Stomach (tissue), 9 donors: ENCODE data around the gene GORASP2. TPM values are rescaled to one million over a fixed set of nuclear protein-coding genes. Genes with fewer than 3 reads are reported as not detected.

ENCODE experiments used
- DNase-seq, 2 donors: peaks; one replicate each; pipeline versions ENCODE4 v3.0.0 to v3.0.0-alpha.2; 2013 to 2019
- H3K27ac ChIP-seq, 5 donors: fragments of 200-600 bp in 4 of 5; sonication (generic) in 4 of 5; one replicate each; pipeline ENCODE4 v1.5.1; 2013 to 2019; ENCODE audit warnings: mild to moderate bottlenecking in 1 of 5, moderate library complexity in 1 of 5
- H3K27me3 ChIP-seq, 3 donors: fragments of 200-600 bp; sonication (generic); one replicate each; pipeline ENCODE4 v1.5.1; 2017 to 2019; ENCODE audit warnings: mixed run types in 1 of 3
- H3K36me3 ChIP-seq, 4 donors: fragments of 200-600 bp; sonication (generic); 1 replicate in 3 of 4; 2 replicates in 1 of 4; pipeline ENCODE4 v1.5.1; 2016 to 2019
- H3K4me1 ChIP-seq, 4 donors: fragments of 200-600 bp; sonication (generic); one replicate each; pipeline ENCODE4 v1.5.1; 2016 to 2019
- H3K4me3 ChIP-seq, 4 donors: fragments of 200-600 bp; sonication (generic) in 3 of 4; one replicate each; pipeline ENCODE4 v1.5.1; 2016 to 2019; ENCODE audit warnings: mild to moderate bottlenecking in 1 of 4
- H3K9me3 ChIP-seq, 4 donors: fragments of 200-600 bp; sonication (generic); one replicate each; pipeline ENCODE4 v1.5.1; 2016 to 2019
- CTCF ChIP-seq, 7 experiments: fragments of 450-650 bp in 4 of 7; fragments of 200-600 bp in 3 of 7; sonication (generic) in 3 of 7; IDR thresholded peaks; one replicate each; pipeline ENCODE4 v1.5.1; 2016 to 2019; ENCODE audit warnings: antibody characterized with exemption in 7 of 7, control low read depth in 2 of 7, mild to moderate bottlenecking in 1 of 7
- EP300 ChIP-seq: sonication (generic); formaldehyde crosslinking; IDR thresholded peaks from one replicate; pipeline ENCODE4 v1.6.1; 2017; ENCODE audit warnings: antibody characterized with exemption
- POLR2A ChIP-seq, 4 donors: fragments of 450-650 bp; IDR thresholded peaks; one replicate each; pipeline ENCODE4 v1.6.1; 2016; ENCODE audit warnings: antibody characterized with exemption in 4 of 4, control low read depth in 2 of 4, mild to moderate bottlenecking in 1 of 4, moderate library complexity in 1 of 4
- POLR2AphosphoS5 ChIP-seq, 3 donors: sonication (generic); formaldehyde crosslinking; IDR thresholded peaks; one replicate each; pipeline ENCODE4 v1.6.1; 2016; ENCODE audit warnings: antibody characterized with exemption in 3 of 3
- WGBS, 5 donors: extraction: QIAGEN DNeasy Blood & Tissue Kit in 3 of 5; methylation state at CpG; one replicate each; pipeline versions ENCODE4 v1.1.5 to v1.1.7; 2013 to 2018; 5-methylcytosine and 5-hydroxymethylcytosine counted together
- intact Hi-C: fragments of 100-400 bp; cut with DNase I; formaldehyde crosslinking; loops from one replicate; pipeline ENCODE4 v1.15.1; 2023; ENCODE audit warnings: low total_unique reads
- polyA plus RNA-seq, 3 donors: library from polyadenylated mRNA; stranded (reverse); fragments of 200-250 nt; gene quantifications; one replicate each; pipeline ENCODE4 v1.2.3, GENCODE V29; 2013
- total RNA-seq, 5 donors: library from RNA; depleted of rRNA; stranded (reverse); fragments of >200 nt; gene quantifications; one replicate each; pipeline versions ENCODE4 v1.1.0 to v1.2.3, GENCODE V29; 2014 to 2016
- donor health status: healthy with polysubstance abuse.
- donor health status: Bipolar disorder and iron deficiency.
- donor health status: healthy.

GORASP2 gene
- total and polyA plus RNA-seq, 8 donors: 9.9 to 141 (median 33.8) TPM

GRCh38 chr2:170974304-170974993 lies 45.4 kb downstream of the GORASP2 start:
- Histone ChIP-seq H3K27ac (peak overlapping the region in 2 of 5 donors; percentile 85 to 90), H3K9me3 (no peaks in the 10 kb centered on the region), H3K4me1 (peaks cover 15 to 26% (median 19%) of the 10 kb centered on the region in 4 donors), H3K36me3 (no peaks in the 10 kb centered on the region), H3K27me3 (no peaks in the 10 kb centered on the region), H3K4me3 (peak overlapping the region; percentile 61 to 83 (median 74))
- 53 to 74% (median 60%) methylated on average over 11 of the region's 11 CpGs for WGBS, 5 donors
- intact Hi-C loops: loop anchor here (5.0 kb wide), 1 partner anchor 443 kb away; no protein-coding TSS in a partner anchor
- TF ChIP-seq EP300: no peak
- TF ChIP-seq POLR2AphosphoS5 (IDR thresholded peaks at IDR 0.05): no peak
- TF ChIP-seq POLR2A (IDR thresholded peaks at IDR 0.05): no peak
- no peak for TF ChIP-seq CTCF (IDR thresholded peaks at IDR 0.05)
- DNase-seq: peak; percentile 31 to 57

- H3K27me3 ChIP-seq: no peaks in the 10 kb centered on the region
- 79 to 85% (median 81%) methylated on average over 17 of the region's 17 CpGs for WGBS, 5 donors
- no peak for DNase-seq
- intact Hi-C loops: loop anchor here (5.0 kb wide), 1 partner anchor 182 kb away; no protein-coding TSS in a partner anchor
- TF ChIP-seq POLR2AphosphoS5 (IDR thresholded peaks at IDR 0.05): no peak
- no peak for TF ChIP-seq CTCF (IDR thresholded peaks at IDR 0.05)
- TF ChIP-seq POLR2A (IDR thresholded peaks at IDR 0.05): no peak
- no peak for TF ChIP-seq EP300
- peaks cover 15 to 22% (median 18%) of the 10 kb centered on the region in 4 donors for H3K4me1 ChIP-seq
- no peaks in the 10 kb centered on the region for H3K36me3 ChIP-seq
- no peak overlapping the region for H3K27ac ChIP-seq
- H3K9me3 ChIP-seq: no peaks in the 10 kb centered on the region
- no peak overlapping the region for H3K4me3 ChIP-seq
Observed at GRCh38 chr2:170975127-170975942, 46.3 kb downstream of the GORASP2 start.

- Histone ChIP-seq H3K36me3 (no peaks in the 10 kb centered on the region), H3K27me3 (no peaks in the 10 kb centered on the region), H3K4me1 (peaks cover 15 to 22% (median 18%) of the 10 kb centered on the region in 4 donors), H3K4me3 (no peak overlapping the region), H3K9me3 (no peaks in the 10 kb centered on the region), H3K27ac (no peak overlapping the region)
- 71 to 90% (median 79%) methylated on average over 4 of the region's 4 CpGs for WGBS, 5 donors
- intact Hi-C loops: loop anchor here (5.0 kb wide), 1 partner anchor 181 kb away; no protein-coding TSS in a partner anchor
- no peak for DNase-seq
- TF ChIP-seq CTCF (IDR thresholded peaks at IDR 0.05) (no peak), POLR2A (IDR thresholded peaks at IDR 0.05) (no peak), POLR2AphosphoS5 (IDR thresholded peaks at IDR 0.05) (no peak), EP300 (no peak)
Observed at GRCh38 chr2:170975943-170976270, 46.9 kb downstream of the GORASP2 start.

GRCh38 chr2:170984079-170984478 lies 55.0 kb downstream of the GORASP2 start:
- Histone ChIP-seq H3K4me3 (no peak overlapping the region), H3K27me3 (no peaks in the 10 kb centered on the region), H3K9me3 (no peaks in the 10 kb centered on the region), H3K27ac (no peak overlapping the region), H3K4me1 (peaks cover 0 to 4% (median 0%) of the 10 kb centered on the region in 4 donors), H3K36me3 (peaks cover 0 to 10% (median 8%) of the 10 kb centered on the region in 4 donors)
- WGBS, 5 donors: 35 to 60% (median 40%) methylated on average over 1 of the region's 1 CpG
- intact Hi-C loops: no loop called here
- no peak for TF ChIP-seq CTCF (IDR thresholded peaks at IDR 0.05)
- TF ChIP-seq EP300: no peak
- no peak for TF ChIP-seq POLR2A (IDR thresholded peaks at IDR 0.05)
- TF ChIP-seq POLR2AphosphoS5 (IDR thresholded peaks at IDR 0.05): no peak
- no peak for DNase-seq
